DND-41 (cell line): ENCODE results near the gene MCOLN1.

ENCODE experiments used
- ATAC-seq: fragments of 200-7000 bp; cut with Tn5 transposase; 3 replicates; pipeline ENCODE4 v1.9.1; 2021; ENCODE audit warnings: low read depth; ENCODE audit not compliant: insufficient read depth
- DNase-seq: peaks from one replicate; pipeline ENCODE4 v3.0.0-alpha.2; 2020
- H2AFZ ChIP-seq: 2 replicates; pipeline ENCODE4 v1.6.0; 2012; ENCODE audit warnings: low read depth, low read length
- H3K27ac ChIP-seq: 2 replicates; pipeline ENCODE4 v1.5.1; 2012; ENCODE audit warnings: low read length, inconsistent platforms
- H3K27me3 ChIP-seq: fragments of 200-600 bp; sonication (generic); 2 replicates; pipeline ENCODE4 v1.6.0; 2012; ENCODE audit warnings: low read length, mild to moderate bottlenecking, inconsistent platforms; ENCODE audit not compliant: insufficient read depth, poor library complexity
- H3K36me3 ChIP-seq: 2 replicates; pipeline ENCODE4 v1.5.1; 2012; ENCODE audit warnings: low read length, inconsistent platforms; ENCODE audit not compliant: insufficient read depth
- H3K4me1 ChIP-seq: 2 replicates; pipeline ENCODE4 v1.5.1; 2012; ENCODE audit warnings: mild to moderate bottlenecking, low read length; ENCODE audit not compliant: insufficient read depth
- H3K4me2 ChIP-seq: 2 replicates; pipeline ENCODE4 v1.6.0; 2012; ENCODE audit warnings: mild to moderate bottlenecking, moderate library complexity, low read length, inconsistent platforms; ENCODE audit not compliant: insufficient read depth
- H3K4me3 ChIP-seq, 2 experiments: fragments of 200-600 bp in 1 of 2; shearing (Covaris generic) in 1 of 2; 2 replicates each; pipeline ENCODE4 v1.5.1; 2012 to 2016; ENCODE audit warnings: inconsistent platforms in 2 of 2, low read length in 2 of 2, mild to moderate bottlenecking in 2 of 2, low read depth in 1 of 2, moderate library complexity in 1 of 2
- H3K79me2 ChIP-seq: 2 replicates; pipeline ENCODE4 v1.6.0; 2012; ENCODE audit warnings: low read length, inconsistent platforms; ENCODE audit not compliant: insufficient read depth
- H3K9ac ChIP-seq: 2 replicates; pipeline ENCODE4 v1.6.0; 2012; ENCODE audit warnings: low read depth, mild to moderate bottlenecking, inconsistent platforms, low read length, moderate library complexity
- H3K9me3 ChIP-seq: 2 replicates; pipeline ENCODE4 v1.5.1; 2012; ENCODE audit warnings: low read length, moderate library complexity, mild to moderate bottlenecking, inconsistent platforms; ENCODE audit not compliant: insufficient read depth, severe bottlenecking
- H4K20me1 ChIP-seq: 2 replicates; pipeline ENCODE4 v1.6.0; 2012; ENCODE audit warnings: low read length; ENCODE audit not compliant: insufficient read depth
- CTCF ChIP-seq: IDR thresholded peaks from 2 replicates; pipeline ENCODE4 v1.5.1; 2012; ENCODE audit warnings: borderline replicate concordance, low read length, moderate library complexity, mild to moderate bottlenecking; ENCODE audit not compliant: poor library complexity, severe bottlenecking; ENCODE audit errors: extremely low read depth
- EZH2 ChIP-seq: IDR thresholded peaks from 3 replicates; pipeline ENCODE4 v1.6.1; 2012; ENCODE audit warnings: borderline replicate concordance, low read depth, mild to moderate bottlenecking, moderate library complexity, low read length, inconsistent platforms; ENCODE audit not compliant: severe bottlenecking

MCOLN1 gene

GRCh38 chr19:7533925-7534480 lies 11.6 kb downstream of the MCOLN1 start:
- ATAC-seq, result peak; percentile 72
- H2AFZ ChIP-seq, result peak overlapping the region; percentile 94
- peak; percentile 87 for DNase-seq

GRCh38 chr19:7534531-7535046 lies 12.2 kb downstream of the MCOLN1 start:
- Histone ChIP-seq H3K4me2 (peak overlapping the region; percentile 90), H3K27me3 (no peaks in the 10 kb centered on the region), H3K4me3 (peak overlapping the region; percentile 59 to 75), H3K36me3 (peaks cover 24% of the 10 kb centered on the region), H3K9me3 (no peaks in the 10 kb centered on the region), H3K79me2 (peaks cover 4% of the 10 kb centered on the region; the same call in 1 of the 2 replicates), H3K4me1 (peaks cover 34% of the 10 kb centered on the region), H3K27ac (peak overlapping the region; percentile 80), H2AFZ (peak overlapping the region; percentile 94), H4K20me1 (no peaks in the 10 kb centered on the region), H3K9ac (peak overlapping the region; percentile 73)
- ATAC-seq (peak; percentile 38), DNase-seq (peak; percentile 62)
- TF ChIP-seq EZH2 (no peak), CTCF (peak; percentile 22)

More at GRCh38 chr19:7533925-7534480, 11.6 kb downstream of the MCOLN1 start:
- Histone ChIP-seq H3K79me2 (peaks cover 4% of the 10 kb centered on the region; the same call in 1 of the 2 replicates), H3K4me1 (peaks cover 34% of the 10 kb centered on the region), H3K4me2 (peak overlapping the region; percentile 90), H3K9me3 (no peaks in the 10 kb centered on the region), H3K27ac (peak overlapping the region; percentile 80), H3K4me3 (peak overlapping the region; percentile 59 to 75), H4K20me1 (no peaks in the 10 kb centered on the region), H3K36me3 (peaks cover 30% of the 10 kb centered on the region), H3K27me3 (no peaks in the 10 kb centered on the region), H3K9ac (peak overlapping the region; percentile 73)
- no peak for TF ChIP-seq CTCF
- TF ChIP-seq EZH2, result no peak

- H3K36me3 ChIP-seq, result peaks cover 24% of the 10 kb centered on the region
- TF ChIP-seq CTCF, result no peak
- TF ChIP-seq EZH2, result no peak
- H2AFZ ChIP-seq, result peak within 1 kb of the TSS; percentile 94
- peaks cover 34% of the 10 kb centered on the region for H3K4me1 ChIP-seq
- no peaks in the 10 kb centered on the region for H3K27me3 ChIP-seq
- H3K9me3 ChIP-seq, result no peaks in the 10 kb centered on the region
- H3K27ac ChIP-seq, result peak within 1 kb of the TSS; percentile 80
- ATAC-seq (peak; percentile 84), DNase-seq (peak; percentile 92)
- no peaks in the 10 kb centered on the region for H4K20me1 ChIP-seq
- H3K79me2 ChIP-seq, result peaks cover 4% of the 10 kb centered on the region; the same call in 1 of the 2 replicates
- peak within 1 kb of the TSS; percentile 59 to 75 for H3K4me3 ChIP-seq
- H3K4me2 ChIP-seq, result peak within 1 kb of the TSS; percentile 90
- H3K9ac ChIP-seq, result peak within 1 kb of the TSS; percentile 73
Measured at GRCh38 chr19:7535047-7535997, 12.9 kb downstream of the MCOLN1 start, which contains the start of gene PNPLA6. TSS of gene PNPLA6 (plus strand) at chr19:7535717. CDS start at chr19:7535789, 72 bp downstream.
